MM.1S (cell line): ENCODE results near the gene GSG1L.

ENCODE experiments used
- DNase-seq: peaks from one replicate; pipeline ENCODE4 v3.0.0-alpha.2; 2015
- H2AFZ ChIP-seq: fragments of 300-600 bp; sonication (generic); 2 replicates; pipeline ENCODE4 v1.6.0; 2016; ENCODE audit warnings: antibody characterized with exemption, low read length
- H3F3A ChIP-seq: fragments of 300-600 bp; sonication (generic); 2 replicates; pipeline ENCODE4 v1.6.1; 2016; ENCODE audit warnings: mild to moderate bottlenecking, antibody characterized with exemption, low read length, moderate library complexity, mixed read lengths; ENCODE audit not compliant: insufficient read depth
- H3K27ac ChIP-seq: fragments of 300-600 bp; sonication (generic); 2 replicates; pipeline ENCODE4 v1.5.1; 2016; ENCODE audit warnings: mild to moderate bottlenecking, low read length
- H3K27me3 ChIP-seq: fragments of 300-600 bp; sonication (generic); replicated peaks from 2 replicates; pipeline ENCODE4 v1.6.0; 2016; ENCODE audit warnings: low read length; ENCODE audit not compliant: insufficient read depth
- H3K36me3 ChIP-seq: fragments of 300-600 bp; sonication (generic); replicated peaks from 2 replicates; pipeline ENCODE4 v1.6.1; 2016; ENCODE audit warnings: mild to moderate bottlenecking, low read length, mixed read lengths; ENCODE audit not compliant: insufficient read depth
- H3K4me1 ChIP-seq: fragments of 300-600 bp; sonication (generic); 2 replicates; pipeline ENCODE4 v1.6.1; 2016; ENCODE audit warnings: low read length, mixed read lengths
- H3K4me2 ChIP-seq: fragments of 300-600 bp; sonication (generic); 2 replicates; pipeline ENCODE4 v1.6.0; 2016; ENCODE audit warnings: low read depth, low read length
- H3K4me3 ChIP-seq: fragments of 300-600 bp; sonication (generic); 2 replicates; pipeline ENCODE4 v1.5.1; 2016; ENCODE audit warnings: low read length, mixed read lengths
- H3K79me2 ChIP-seq: fragments of 300-600 bp; sonication (generic); 2 replicates; pipeline ENCODE4 v1.6.1; 2016; ENCODE audit warnings: mixed run types, low read length, mixed read lengths
- H3K9ac ChIP-seq: fragments of 300-600 bp; sonication (generic); 2 replicates; pipeline ENCODE4 v1.6.1; 2016; ENCODE audit warnings: low read length, mixed read lengths
- H3K9me2 ChIP-seq: fragments of 300-600 bp; sonication (generic); replicated peaks from 2 replicates; pipeline ENCODE4 v1.6.1; 2016; ENCODE audit warnings: mild to moderate bottlenecking, low read length, mixed read lengths; ENCODE audit not compliant: insufficient read depth
- H3K9me3 ChIP-seq: fragments of 300-600 bp; sonication (generic); replicated peaks from 2 replicates; pipeline ENCODE4 v1.6.1; 2016; ENCODE audit warnings: mild to moderate bottlenecking, low read length, mixed read lengths; ENCODE audit not compliant: insufficient read depth
- H4K20me1 ChIP-seq: fragments of 300-600 bp; sonication (generic); 2 replicates; pipeline ENCODE4 v1.6.1; 2016; ENCODE audit warnings: mild to moderate bottlenecking, low read length, moderate library complexity, mixed read lengths; ENCODE audit not compliant: insufficient read depth
- EZH2 ChIP-seq: fragments of 300-600 bp; sonication (generic); optimal IDR thresholded peaks from 2 replicates; pipeline ENCODE3; 2017; ENCODE audit warnings: low read depth, mild to moderate bottlenecking, antibody characterized with exemption, low read length, mixed read lengths
- EZH2phosphoT487 ChIP-seq: fragments of 300-600 bp; sonication (generic); IDR thresholded peaks from 2 replicates; pipeline ENCODE4 v1.6.1; 2018; ENCODE audit warnings: antibody characterized with exemption, low read length
- TF ChIP-seq, protein P1 (sequence below): fragments of 300-600 bp; sonication (generic); IDR thresholded peaks from 2 replicates; pipeline ENCODE4 v1.5.1; 2016; ENCODE audit warnings: antibody characterized with exemption, low read length, mixed read lengths

Gene GSG1L

DNA sequence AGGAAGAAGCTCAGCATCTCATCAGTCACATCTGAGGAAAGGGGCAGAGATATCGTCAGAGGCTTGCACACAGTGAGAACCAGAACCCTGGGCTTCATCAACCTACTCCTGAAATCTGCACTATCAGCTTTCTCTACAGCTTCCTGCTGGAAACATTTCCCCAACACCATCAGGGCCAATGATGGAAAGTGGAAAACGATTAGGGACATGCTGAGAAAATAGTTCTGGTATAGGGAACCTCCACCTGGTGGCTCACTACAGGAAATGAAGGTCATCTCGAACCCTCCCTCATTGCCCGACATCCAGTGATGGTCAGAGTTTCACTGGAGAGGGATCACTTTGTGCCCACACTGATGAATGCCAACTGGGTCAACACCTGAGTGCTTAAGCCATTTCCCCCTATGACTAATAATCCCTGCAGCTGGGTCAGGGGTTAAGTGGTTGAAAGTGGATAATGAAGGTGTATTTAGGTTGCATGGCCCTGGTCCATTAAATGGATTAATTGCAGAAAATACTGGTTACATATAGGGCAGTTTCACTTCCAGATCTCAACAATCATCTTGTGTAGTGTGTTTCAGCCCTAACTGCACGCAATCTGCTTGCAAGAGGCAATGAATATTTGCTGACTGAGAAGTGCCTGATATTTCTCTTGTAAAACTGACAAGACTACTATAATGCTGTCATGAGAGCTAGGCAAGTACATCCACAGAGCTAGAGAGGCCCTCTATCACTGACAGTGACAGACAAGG, 43.1 kb upstream of the GSG1L start:
- no peak overlapping the region for H3K4me3 ChIP-seq
- H3K79me2 ChIP-seq = peaks cover 4% of the 10 kb centered on the region; the same call in 1 of the 2 replicates
- H3K4me1 ChIP-seq = no peaks in the 10 kb centered on the region
- DNase-seq = no peak
- H3K4me2 ChIP-seq = no peak overlapping the region
- no peaks in the 10 kb centered on the region for H4K20me1 ChIP-seq
- H3K27me3 ChIP-seq = no peaks in the 10 kb centered on the region
- H3K36me3 ChIP-seq = peaks cover 11% of the 10 kb centered on the region
- TF ChIP-seq, protein P1, sequence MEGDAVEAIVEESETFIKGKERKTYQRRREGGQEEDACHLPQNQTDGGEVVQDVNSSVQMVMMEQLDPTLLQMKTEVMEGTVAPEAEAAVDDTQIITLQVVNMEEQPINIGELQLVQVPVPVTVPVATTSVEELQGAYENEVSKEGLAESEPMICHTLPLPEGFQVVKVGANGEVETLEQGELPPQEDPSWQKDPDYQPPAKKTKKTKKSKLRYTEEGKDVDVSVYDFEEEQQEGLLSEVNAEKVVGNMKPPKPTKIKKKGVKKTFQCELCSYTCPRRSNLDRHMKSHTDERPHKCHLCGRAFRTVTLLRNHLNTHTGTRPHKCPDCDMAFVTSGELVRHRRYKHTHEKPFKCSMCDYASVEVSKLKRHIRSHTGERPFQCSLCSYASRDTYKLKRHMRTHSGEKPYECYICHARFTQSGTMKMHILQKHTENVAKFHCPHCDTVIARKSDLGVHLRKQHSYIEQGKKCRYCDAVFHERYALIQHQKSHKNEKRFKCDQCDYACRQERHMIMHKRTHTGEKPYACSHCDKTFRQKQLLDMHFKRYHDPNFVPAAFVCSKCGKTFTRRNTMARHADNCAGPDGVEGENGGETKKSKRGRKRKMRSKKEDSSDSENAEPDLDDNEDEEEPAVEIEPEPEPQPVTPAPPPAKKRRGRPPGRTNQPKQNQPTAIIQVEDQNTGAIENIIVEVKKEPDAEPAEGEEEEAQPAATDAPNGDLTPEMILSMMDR = no peak
- TF ChIP-seq EZH2phosphoT487 (no peak), EZH2 (no peak)
- no peaks in the 10 kb centered on the region for H3K9me2 ChIP-seq
- no peak overlapping the region for H3K27ac ChIP-seq
- H2AFZ ChIP-seq = no peak overlapping the region
- no peak overlapping the region for H3K9ac ChIP-seq
- no peaks in the 10 kb centered on the region for H3K9me3 ChIP-seq
- no peaks in the 10 kb centered on the region for H3F3A ChIP-seq

DNA sequence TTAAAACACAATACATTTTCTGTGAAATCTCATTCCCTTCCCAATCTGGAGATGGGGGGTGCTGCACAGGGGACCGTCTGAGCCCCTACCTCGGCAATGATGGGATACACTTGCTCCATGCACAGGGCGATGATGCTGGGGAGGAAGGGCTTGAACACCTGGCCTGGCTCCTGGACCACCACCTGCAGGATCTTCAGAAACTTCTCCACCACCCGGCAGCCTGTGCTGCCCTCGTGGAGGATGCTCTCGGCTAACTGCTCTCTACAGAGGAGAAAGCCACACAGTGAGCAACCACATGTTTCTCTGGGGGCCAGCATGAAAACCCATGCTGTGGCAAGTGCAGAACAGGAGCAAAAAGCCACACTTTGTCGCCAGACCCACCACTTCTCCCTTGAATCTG, 42.4 kb upstream of the GSG1L start:
- H3K27me3 ChIP-seq = no peaks in the 10 kb centered on the region
- no peak for TF ChIP-seq EZH2
- TF ChIP-seq EZH2phosphoT487 = no peak
- TF ChIP-seq, protein P1 = no peak
- no peaks in the 10 kb centered on the region for H3K9me3 ChIP-seq
- no peaks in the 10 kb centered on the region for H3K4me1 ChIP-seq
- H3K4me2 ChIP-seq = no peak overlapping the region
- no peaks in the 10 kb centered on the region for H3F3A ChIP-seq
- no peak overlapping the region for H3K27ac ChIP-seq
- peaks cover 11% of the 10 kb centered on the region for H3K36me3 ChIP-seq
- DNase-seq = no peak
- H3K4me3 ChIP-seq = no peak overlapping the region
- peaks cover 4% of the 10 kb centered on the region; the same call in 1 of the 2 replicates for H3K79me2 ChIP-seq
- H2AFZ ChIP-seq = no peak overlapping the region
- no peaks in the 10 kb centered on the region for H4K20me1 ChIP-seq
- H3K9me2 ChIP-seq = no peaks in the 10 kb centered on the region
- H3K9ac ChIP-seq = no peak overlapping the region

DNA sequence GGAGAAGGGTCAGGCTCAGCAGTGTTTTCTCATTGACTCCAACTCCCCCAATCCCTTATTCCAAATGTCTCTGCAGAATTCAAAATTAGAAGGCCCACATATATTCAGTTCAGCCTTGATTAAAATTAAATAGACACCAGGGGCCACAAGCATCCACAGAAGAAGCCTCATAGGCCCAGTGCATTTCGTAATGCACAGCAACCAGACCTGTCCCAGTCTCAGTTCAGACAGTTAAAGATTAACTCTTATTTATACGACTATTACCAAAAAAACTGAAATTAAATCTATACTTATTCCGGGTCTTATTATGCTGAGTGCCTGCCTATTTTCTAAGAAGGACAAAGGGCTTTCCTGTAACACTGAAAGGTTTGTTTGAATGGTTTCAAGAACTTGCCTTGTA, 41.8 kb upstream of the GSG1L start:
- Histone ChIP-seq H2AFZ (no peak overlapping the region), H3K36me3 (peaks cover 11% of the 10 kb centered on the region), H4K20me1 (no peaks in the 10 kb centered on the region), H3K9ac (no peak overlapping the region), H3K79me2 (peaks cover 4% of the 10 kb centered on the region; the same call in 1 of the 2 replicates), H3K27ac (no peak overlapping the region), H3K4me3 (no peak overlapping the region), H3F3A (no peaks in the 10 kb centered on the region), H3K9me2 (no peaks in the 10 kb centered on the region), H3K4me2 (no peak overlapping the region), H3K4me1 (no peaks in the 10 kb centered on the region), H3K9me3 (no peaks in the 10 kb centered on the region), H3K27me3 (no peaks in the 10 kb centered on the region)
- TF ChIP-seq EZH2phosphoT487 (no peak), EZH2 (no peak)
- TF ChIP-seq, protein P1 = no peak
- DNase-seq = no peak
